H1 (cell line): ENCODE results near the gene VPS26B. TPM values are rescaled to one million over a fixed set of nuclear protein-coding genes. Genes with fewer than 3 reads are reported as not detected.

ENCODE experiments used
- BCL11A ChIP-seq, 2 experiments: IDR thresholded peaks; one replicate each; pipeline ENCODE4 v1.6.1; 2011; ENCODE audit warnings: low read depth in 2 of 2, low read length in 2 of 2, mild to moderate bottlenecking in 2 of 2
- CBX5 ChIP-seq: fragments of 300-800, 300-1000 bp; sonication (generic); IDR thresholded peaks from 2 replicates; pipeline ENCODE4 v1.7.1; 2016; ENCODE audit warnings: antibody characterized with exemption, low read length, low read depth
- CBX8 ChIP-seq: fragments of 300-800, 300-1000 bp; sonication (generic); IDR thresholded peaks from 2 replicates; pipeline ENCODE4 v1.7.1; 2016; ENCODE audit warnings: low read depth, low read length, borderline replicate concordance
- KDM1A ChIP-seq: fragments of 200-600, 300-600 bp; sonication (generic); IDR thresholded peaks from 2 replicates; pipeline ENCODE4 v1.7.1; 2016; ENCODE audit warnings: mild to moderate bottlenecking, low read length, borderline replicate concordance
- SIRT6 ChIP-seq: IDR thresholded peaks from one replicate; pipeline ENCODE4 v1.7.1; 2012; ENCODE audit warnings: low read length, inconsistent platforms
- polyA plus RNA-seq, 7 experiments: library from polyadenylated mRNA; depleted of rRNA in 3 of 7; stranded (reverse) in 5 of 7; unstranded in 2 of 7; fragments of >200 nt in 5 of 7; fragments of 200-250 nt in 2 of 7; gene quantifications; 1 replicate in 5 of 7; 2 replicates in 1 of 7; 4 replicates in 1 of 7; pipeline versions ENCODE4 v1.2.1 to v1.2.3, GENCODE V29; 2011 to 2013; ENCODE audit warnings: missing spikeins in 2 of 7, mixed read lengths in 2 of 7
- total RNA-seq: library from RNA; stranded (reverse); fragmentation: NEBNext Ultra II Directional; extraction: Animal tissue kit (Norgen Biotek cat#: 25700); gene quantifications from 2 replicates; pipeline ENCODE4 v1.2.1, GENCODE V29; 2021

The VPS26B gene
- total and polyA plus RNA-seq, 2 of the 8 experiments (the other 6 are each of a cell fraction or from before 2014, with no cell fraction given), result 18.3 to 27.0 TPM

GRCh38 chr11:134202661-134203060, 21.8 kb upstream of the VPS26B start (continued):
- TF ChIP-seq BCL11A (IDR thresholded peaks at IDR 0.05; ENCODE audit: low read depth in 2 of 2, low read length in 2 of 2) (no peak), KDM1A (no peak), CBX8 (no peak), CBX5 (no peak), SIRT6 (no peak)
- TF ChIP-seq, all 59 proteins: peak for 0
